DOHH2 (cell line): ENCODE data around the gene FSD1L.

ENCODE experiments used
- CTCF ChIP-seq: fragments of 200-600 bp; sonication (generic); IDR thresholded peaks from one replicate; pipeline ENCODE4 v1.5.1; 2014; ENCODE audit warnings: antibody characterized with exemption, mild to moderate bottlenecking, low read depth, low read length; ENCODE audit not compliant: poor library complexity, severe bottlenecking
- EZH2phosphoT487 ChIP-seq: fragments of 200-600 bp; sonication (generic); IDR thresholded peaks from 2 replicates; pipeline ENCODE4 v1.6.1; 2017; ENCODE audit warnings: borderline replicate concordance, mild to moderate bottlenecking, antibody characterized with exemption, low read length, moderate library complexity, mixed read lengths

DNA sequence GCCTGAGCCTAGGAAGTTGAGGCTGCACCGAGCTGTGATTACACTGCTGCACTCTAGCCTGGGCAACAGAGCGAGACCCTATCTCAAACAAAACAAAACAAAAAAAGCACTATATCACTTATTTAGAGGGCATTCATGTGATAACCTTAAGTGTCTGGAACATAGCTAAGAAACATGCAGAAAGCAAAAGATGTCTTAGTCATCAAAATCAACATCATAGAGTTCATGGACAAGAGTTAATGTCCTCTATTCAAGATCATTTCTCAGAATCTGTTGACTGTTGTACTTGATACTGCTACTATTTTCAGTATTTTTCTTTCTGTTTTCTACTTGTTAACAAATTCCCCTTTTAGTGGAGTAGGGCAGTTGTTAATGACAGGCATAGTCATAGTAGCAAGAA lies 25.4 kb downstream of the FSD1L start:
- TF ChIP-seq CTCF, result no peak
- TF ChIP-seq EZH2phosphoT487, result no peak
